Nephron progenitor cell (in vitro differentiated cells): Measurements from ENCODE around the gene BNIP5.
A peak's percentile ranks its signal among the peaks of the same experiment; 100 is the strongest.

Experiments
- DNase-seq: peaks from one replicate; pipeline ENCODE4 v3.0.0; 2021
- H3K27ac Mint-ChIP-seq: 2 replicates; pipeline ENCODE4 v1.8.0; 2021; ENCODE audit warnings: mild to moderate bottlenecking, moderate library complexity, mixed read lengths
- H3K27me3 Mint-ChIP-seq: 2 replicates; pipeline ENCODE4 v1.8.0; 2021; ENCODE audit warnings: mild to moderate bottlenecking, low read depth, mixed read lengths; ENCODE audit not compliant: poor library complexity
- H3K36me3 Mint-ChIP-seq: 2 replicates; pipeline ENCODE4 v1.8.0; 2021; ENCODE audit warnings: low read depth, mixed read lengths
- H3K4me1 Mint-ChIP-seq: 2 replicates; pipeline ENCODE4 v1.8.0; 2021; ENCODE audit warnings: mixed read lengths
- H3K4me3 Mint-ChIP-seq: 2 replicates; pipeline ENCODE4 v1.8.0; 2021; ENCODE audit warnings: mild to moderate bottlenecking, moderate library complexity, mixed read lengths
- H3K9me3 Mint-ChIP-seq: 2 replicates; pipeline ENCODE4 v1.8.0; 2021; ENCODE audit warnings: mild to moderate bottlenecking, moderate library complexity, mixed read lengths
- CTCF ChIP-seq: fragments of 200-600 bp; sonication (generic); IDR thresholded peaks from 2 replicates; pipeline ENCODE4 v1.5.0; 2021; ENCODE audit warnings: antibody characterized with exemption

Gene BNIP5

GRCh38 chr6:36314221-36315014 is 22.3 kb downstream of the BNIP5 start:
- H3K27me3 Mint-ChIP-seq: peaks cover 10% of the 10 kb centered on the region
- peaks cover 4% of the 10 kb centered on the region for H3K9me3 Mint-ChIP-seq
- H3K36me3 Mint-ChIP-seq: no peaks in the 10 kb centered on the region
- TF ChIP-seq CTCF: no peak
- DNase-seq: no peak
- H3K4me3 Mint-ChIP-seq: no peak overlapping the region
- peak overlapping the region; percentile 85 for H3K27ac Mint-ChIP-seq
- H3K4me1 Mint-ChIP-seq: peaks cover 29% of the 10 kb centered on the region

DNA sequence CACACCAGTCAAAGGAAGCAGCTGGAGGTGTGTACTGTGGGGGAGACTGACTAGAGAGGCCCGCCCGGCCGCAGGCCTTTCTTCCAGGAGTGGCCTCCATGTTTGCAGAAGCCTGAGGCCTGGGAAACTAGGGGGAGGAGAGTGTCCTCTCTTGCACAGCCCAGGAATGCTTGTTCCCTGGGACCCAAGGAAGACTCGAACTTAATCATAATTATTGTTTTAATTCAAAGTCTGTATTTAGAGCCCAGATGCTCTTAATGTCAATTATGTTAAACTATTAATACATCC is 23.1 kb downstream of the BNIP5 start:
- no peak for DNase-seq
- no peak overlapping the region for H3K27ac Mint-ChIP-seq
- H3K9me3 Mint-ChIP-seq: peaks cover 4% of the 10 kb centered on the region
- no peak for TF ChIP-seq CTCF
- no peaks in the 10 kb centered on the region for H3K36me3 Mint-ChIP-seq
- peaks cover 13% of the 10 kb centered on the region for H3K27me3 Mint-ChIP-seq
- peaks cover 22% of the 10 kb centered on the region for H3K4me1 Mint-ChIP-seq
- no peak overlapping the region for H3K4me3 Mint-ChIP-seq

DNA sequence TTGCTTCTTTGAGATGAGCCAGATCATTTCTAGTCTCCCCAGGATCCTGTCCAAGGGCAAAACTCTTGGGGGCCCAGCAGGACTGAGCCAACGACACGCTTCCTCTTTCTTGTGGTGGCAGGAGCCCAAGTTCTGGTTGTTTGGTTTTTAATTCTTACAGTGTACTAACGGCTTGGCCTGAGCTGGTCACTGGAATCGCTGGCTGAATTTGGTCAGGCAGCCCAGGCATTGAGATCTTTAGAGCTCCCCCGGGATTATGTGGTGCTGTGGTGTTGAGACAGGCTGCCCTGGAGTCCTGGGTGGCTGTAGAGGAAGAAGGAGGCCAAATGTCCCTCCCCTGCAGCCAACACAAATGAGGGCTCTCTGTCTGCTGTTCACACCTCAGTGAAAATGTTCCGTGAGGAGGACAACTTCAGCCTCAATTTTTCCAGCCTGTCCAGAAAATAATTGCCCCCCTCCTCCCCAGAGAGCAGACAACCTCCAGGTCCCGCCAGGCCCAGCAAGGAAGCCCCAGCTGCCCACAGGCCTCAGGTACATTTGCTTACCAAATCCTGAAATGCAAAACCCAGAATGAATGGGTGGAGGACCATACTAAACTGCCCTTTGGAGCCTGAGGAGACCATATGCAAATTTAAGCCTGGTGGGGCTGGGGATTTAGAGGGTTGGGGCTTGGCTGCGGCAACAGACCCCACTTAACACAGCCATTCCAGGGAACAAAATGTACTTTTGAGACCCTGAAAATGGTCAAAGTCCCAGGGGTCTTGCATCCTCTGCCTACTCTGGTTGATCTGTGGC is 23.6 kb downstream of the BNIP5 start:
- peaks cover 22% of the 10 kb centered on the region for H3K4me1 Mint-ChIP-seq
- H3K4me3 Mint-ChIP-seq: no peak overlapping the region
- no peak overlapping the region for H3K27ac Mint-ChIP-seq
- TF ChIP-seq CTCF: no peak
- H3K27me3 Mint-ChIP-seq: peaks cover 8% of the 10 kb centered on the region
- no peak for DNase-seq
- H3K9me3 Mint-ChIP-seq: peaks cover 4% of the 10 kb centered on the region
- H3K36me3 Mint-ChIP-seq: no peaks in the 10 kb centered on the region

DNA sequence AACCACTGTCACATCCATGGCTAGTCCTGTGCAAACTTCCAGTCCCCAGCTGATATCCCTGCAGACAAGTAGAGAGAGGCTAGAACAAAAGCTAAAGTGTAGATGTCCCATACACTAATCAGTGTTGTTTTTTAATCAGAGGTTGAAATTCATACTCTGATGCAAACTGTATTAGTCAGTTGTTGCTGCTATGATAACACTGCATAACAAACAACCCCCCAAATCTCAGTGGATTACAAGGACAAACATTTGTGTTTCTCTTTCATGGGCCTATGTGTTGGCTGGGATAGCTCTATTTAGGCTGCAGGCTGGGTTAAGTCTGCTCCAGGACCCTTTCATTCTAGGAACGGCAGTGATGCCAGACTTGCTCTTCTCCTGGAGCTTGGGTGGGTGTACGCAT is 26.8 kb downstream of the BNIP5 start:
- H3K36me3 Mint-ChIP-seq: no peaks in the 10 kb centered on the region
- H3K27ac Mint-ChIP-seq: no peak overlapping the region
- DNase-seq: no peak

GRCh38 chr6:36309203-36309602 is 27.5 kb downstream of the BNIP5 start:
- H3K9me3 Mint-ChIP-seq: peaks cover 4% of the 10 kb centered on the region
- H3K4me3 Mint-ChIP-seq: no peak overlapping the region
- H3K27ac Mint-ChIP-seq: no peak overlapping the region
- no peak for DNase-seq
- TF ChIP-seq CTCF: no peak
- no peaks in the 10 kb centered on the region for H3K36me3 Mint-ChIP-seq
- peaks cover 11% of the 10 kb centered on the region for H3K27me3 Mint-ChIP-seq
- H3K4me1 Mint-ChIP-seq: peaks cover 23% of the 10 kb centered on the region

More for the DNA sequence above, 26.8 kb downstream of the BNIP5 start:
- Mint-ChIP-seq H3K27me3 (peaks cover 11% of the 10 kb centered on the region), H3K9me3 (peaks cover 4% of the 10 kb centered on the region), H3K4me1 (peaks cover 27% of the 10 kb centered on the region), H3K4me3 (no peak overlapping the region)
- TF ChIP-seq CTCF: no peak

DNA sequence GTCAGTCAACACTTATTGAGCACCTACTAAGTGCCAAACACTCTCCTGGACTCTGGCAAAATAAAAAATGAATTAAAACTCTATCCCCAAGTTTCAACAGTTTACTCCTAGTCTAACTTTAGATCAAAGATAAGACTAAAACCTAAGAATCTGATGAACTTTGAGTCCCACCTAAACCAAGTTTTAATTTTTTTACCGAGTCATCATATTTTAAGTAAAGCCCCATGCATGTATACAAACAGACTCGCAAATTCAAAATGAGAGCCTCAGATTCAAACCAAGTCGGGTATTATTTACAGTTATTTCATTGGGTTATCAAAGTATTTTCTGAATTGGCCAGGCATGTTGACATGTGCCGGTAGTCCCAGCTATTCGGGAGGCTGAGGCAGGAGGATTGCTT is 28.2 kb downstream of the BNIP5 start:
- H3K27me3 Mint-ChIP-seq: peaks cover 11% of the 10 kb centered on the region
- H3K9me3 Mint-ChIP-seq: peaks cover 4% of the 10 kb centered on the region
- no peaks in the 10 kb centered on the region for H3K36me3 Mint-ChIP-seq
- no peak for TF ChIP-seq CTCF
- H3K4me3 Mint-ChIP-seq: no peak overlapping the region
- no peak overlapping the region for H3K27ac Mint-ChIP-seq
- DNase-seq: no peak
- peaks cover 19% of the 10 kb centered on the region for H3K4me1 Mint-ChIP-seq
